Measurements from ENCODE around the gene ASPSCR1.

- TF ChIP-seq MAX (CRISPR knock-in tag; IDR thresholded peaks at IDR 0.05): no peak
- no peak for TF ChIP-seq MLX (CRISPR knock-in tag; IDR thresholded peaks at IDR 0.05)
- no peak for TF ChIP-seq CTCF (IDR thresholded peaks at IDR 0.05)
- no peak for TF ChIP-seq OVOL2 (CRISPR knock-in tag; IDR thresholded peaks at IDR 0.05; ENCODE audit: borderline replicate concordance)
- no peak for TF ChIP-seq ESRRA (CRISPR knock-in tag; IDR thresholded peaks at IDR 0.05; ENCODE audit: borderline replicate concordance)
- TF ChIP-seq CREB1 (CRISPR knock-in tag; IDR thresholded peaks at IDR 0.05): no peak
- no peak for TF ChIP-seq USF2 (CRISPR knock-in tag; IDR thresholded peaks at IDR 0.05)
- TF ChIP-seq ZNF281 (CRISPR knock-in tag; IDR thresholded peaks at IDR 0.05): no peak
- TF ChIP-seq SMAD3 (CRISPR knock-in tag; IDR thresholded peaks at IDR 0.05; ENCODE audit: borderline replicate concordance): no peak
- TF ChIP-seq ZBTB43 (CRISPR knock-in tag; IDR thresholded peaks at IDR 0.05): no peak
- no peak for TF ChIP-seq TCF7 (CRISPR knock-in tag; IDR thresholded peaks at IDR 0.05; ENCODE audit: low read depth)
- TF ChIP-seq NR3C1 (CRISPR knock-in tag; conservative IDR thresholded peaks at IDR 0.05; ENCODE audit: low read depth): no peak
- no peak for TF ChIP-seq GABPB1 (CRISPR knock-in tag; IDR thresholded peaks at IDR 0.05)
- no peak for TF ChIP-seq JUN (CRISPR knock-in tag; IDR thresholded peaks at IDR 0.05)
These were observed 10.2 kb upstream of the ASPSCR1 start for GRCh38 chr17:81967244-81967532.
